ENCODE measurements around the gene WNT4. TPM values are rescaled to one million over a fixed set of nuclear protein-coding genes. Genes with fewer than 3 reads are reported as not detected.

Gene WNT4
- 1 to 10 TPM; 1.2 to 4.5 (median 2.5) TPM for total RNA-seq
- long read RNA-seq, donor 1, partial matches to known transcripts = 0 of 3 reads
- long read RNA-seq, donor 1, other reads (novel, unspliced or antisense) = 0 of 3 reads
- long read RNA-seq, donor 2, partial matches to known transcripts = 0 of 3 reads
- long read RNA-seq, donor 2, other reads (novel, unspliced or antisense) = 2 of 3 reads

- peak; percentile 71 for ATAC-seq
These were observed at the start of gene WNT4 for GRCh38 chr1:22143065-22144033. TSS of gene WNT4 (minus strand) at chr1:22143097. CDS start at chr1:22142922, 175 bp downstream.

GRCh38 chr1:22190731-22191130 lies 47.8 kb upstream of the WNT4 start:
- Histone ChIP-seq H3K4me3 (no peak overlapping the region), H3K4me1 (ENCODE audit: low read depth) (no peaks in the 10 kb centered on the region), H3K36me3 (ENCODE audit: low read depth) (no peaks in the 10 kb centered on the region), H3K9me3 (no peaks in the 10 kb centered on the region)
- DNase-seq (no peak), ATAC-seq (no peak)
- intact Hi-C loops (cut with DNase I, micrococcal nuclease) = no loop called here
- no peak for TF ChIP-seq CTCF (IDR thresholded peaks at IDR 0.05)

More at GRCh38 chr1:22143065-22144033, at the start of gene WNT4:
- intact Hi-C loops (cut with DNase I, micrococcal nuclease) = no loop called here
- Histone ChIP-seq H3K4me3 (peak within 1 kb of the TSS; percentile 17), H3K9me3 (no peaks in the 10 kb centered on the region), H3K4me1 (ENCODE audit: low read depth) (peaks cover 16% of the 10 kb centered on the region), H3K36me3 (ENCODE audit: low read depth) (no peaks in the 10 kb centered on the region)
- peak in 2 of 3 donors; percentile 32 to 62 for DNase-seq
- TF ChIP-seq CTCF (IDR thresholded peaks at IDR 0.05) = no peak

GRCh38 chr1:22190251-22190650 lies 47.4 kb upstream of the WNT4 start:
- DNase-seq = no peak
- H3K36me3 ChIP-seq (ENCODE audit: low read depth) = no peaks in the 10 kb centered on the region
- no peak for TF ChIP-seq CTCF (IDR thresholded peaks at IDR 0.05)
- ATAC-seq = no peak
- no peaks in the 10 kb centered on the region for H3K4me1 ChIP-seq (ENCODE audit: low read depth)
- intact Hi-C loops (cut with DNase I, micrococcal nuclease) = no loop called here
- no peaks in the 10 kb centered on the region for H3K9me3 ChIP-seq
- no peak overlapping the region for H3K4me3 ChIP-seq

- Histone ChIP-seq H3K4me3 (no peak overlapping the region), H3K9me3 (no peaks in the 10 kb centered on the region), H3K4me1 (ENCODE audit: low read depth) (no peaks in the 10 kb centered on the region), H3K36me3 (ENCODE audit: low read depth) (no peaks in the 10 kb centered on the region)
- no peak for ATAC-seq
- TF ChIP-seq CTCF (IDR thresholded peaks at IDR 0.05) = no peak
- intact Hi-C loops (cut with DNase I, micrococcal nuclease) = no loop called here
- DNase-seq = no peak
These were observed 46.7 kb upstream of the WNT4 start for GRCh38 chr1:22189619-22190018.

- no peak for TF ChIP-seq CTCF (IDR thresholded peaks at IDR 0.05)
- DNase-seq = no peak
- H3K4me3 ChIP-seq = no peak overlapping the region
- no peaks in the 10 kb centered on the region for H3K4me1 ChIP-seq (ENCODE audit: low read depth)
- no peaks in the 10 kb centered on the region for H3K9me3 ChIP-seq
- intact Hi-C loops (cut with DNase I, micrococcal nuclease) = no loop called here
- no peak for ATAC-seq
- no peaks in the 10 kb centered on the region for H3K36me3 ChIP-seq (ENCODE audit: low read depth)
These were observed 46.0 kb upstream of the WNT4 start for GRCh38 chr1:22188914-22189313.

All from mucosa of descending colon (tissue), 3 donors.